GM21619 (cell line): Measurements from ENCODE around the gene SMYD3.

Experiments
- ATAC-seq: cut with Tn5 transposase; IDR thresholded peaks from one replicate; pipeline ENCODE4 v1.9.1; 2021; ENCODE audit not compliant: unreplicated experiment

Gene SMYD3

DNA sequence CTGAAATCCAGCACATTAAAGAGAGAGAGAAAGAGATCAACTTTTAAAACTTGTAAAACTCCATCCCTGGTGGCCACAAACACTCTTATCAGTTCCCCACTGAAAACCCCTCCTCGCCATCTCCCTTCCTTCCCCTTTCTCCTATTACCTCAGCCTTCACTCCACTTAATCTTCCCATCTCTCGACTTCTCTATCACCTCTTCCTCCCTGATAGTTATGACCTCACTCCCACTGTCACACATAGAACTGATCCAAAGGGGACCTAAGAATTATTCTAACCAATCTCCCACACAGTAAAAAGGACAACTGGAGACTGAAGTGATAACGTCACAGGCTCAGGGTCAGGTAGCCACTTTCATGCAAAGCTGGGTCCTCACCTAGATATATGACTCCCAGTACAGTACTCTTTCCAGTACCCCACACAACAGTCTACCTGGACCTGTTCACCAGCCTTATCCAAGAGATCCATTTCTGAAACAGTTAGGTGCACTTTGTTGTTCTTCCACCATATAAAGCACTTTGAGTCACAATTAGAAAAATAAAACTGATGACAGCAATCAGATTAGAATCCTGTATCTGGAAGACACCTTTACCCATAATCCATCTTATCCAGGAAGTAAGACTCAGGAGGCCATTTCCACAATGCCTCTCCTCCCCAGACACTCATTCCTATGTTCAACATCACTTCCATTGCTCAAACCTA, 324.8 kb downstream of the SMYD3 start:
- no peak for ATAC-seq

GRCh38 chr1:246181241-246181640, 325.8 kb downstream of the SMYD3 start:
- ATAC-seq: no peak

- ATAC-seq: no peak
These were observed 327.7 kb downstream of the SMYD3 start for GRCh38 chr1:246179401-246179800.

DNA sequence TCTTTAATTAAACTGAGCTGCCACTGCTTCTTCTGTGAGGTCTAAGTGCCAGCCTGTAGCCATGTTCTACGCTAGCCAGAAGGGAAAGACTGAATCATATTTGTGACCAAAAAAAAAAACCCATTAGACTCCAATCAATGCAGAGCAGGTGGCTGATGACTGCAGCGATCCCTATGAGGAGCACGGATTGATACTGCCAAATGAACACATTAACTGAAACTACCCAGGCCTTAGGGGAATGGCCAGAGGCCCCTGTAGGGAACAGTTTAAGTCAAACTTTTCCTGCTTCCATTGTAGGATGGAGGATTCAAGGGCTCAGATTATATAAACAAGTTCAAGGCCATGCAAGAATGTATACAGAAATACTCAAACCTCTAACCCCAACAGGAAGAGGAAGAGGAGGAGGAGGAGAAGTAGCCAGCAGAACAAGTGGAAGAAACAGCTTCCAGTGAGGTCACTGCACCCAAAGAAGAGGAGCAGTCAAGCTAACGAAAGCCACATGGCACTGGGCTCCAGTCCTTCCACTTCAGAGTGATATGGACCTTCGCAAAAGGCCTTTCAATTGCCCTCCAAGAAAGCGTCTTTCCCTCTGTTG, 328.3 kb downstream of the SMYD3 start:
- ATAC-seq: no peak

- ATAC-seq: no peak
These were observed 330.7 kb downstream of the SMYD3 start for GRCh38 chr1:246176126-246177024.

GRCh38 chr1:246170574-246171261, 336.4 kb downstream of the SMYD3 start:
- ATAC-seq: no peak

GRCh38 chr1:246169486-246169885, 337.6 kb downstream of the SMYD3 start:
- no peak for ATAC-seq

DNA sequence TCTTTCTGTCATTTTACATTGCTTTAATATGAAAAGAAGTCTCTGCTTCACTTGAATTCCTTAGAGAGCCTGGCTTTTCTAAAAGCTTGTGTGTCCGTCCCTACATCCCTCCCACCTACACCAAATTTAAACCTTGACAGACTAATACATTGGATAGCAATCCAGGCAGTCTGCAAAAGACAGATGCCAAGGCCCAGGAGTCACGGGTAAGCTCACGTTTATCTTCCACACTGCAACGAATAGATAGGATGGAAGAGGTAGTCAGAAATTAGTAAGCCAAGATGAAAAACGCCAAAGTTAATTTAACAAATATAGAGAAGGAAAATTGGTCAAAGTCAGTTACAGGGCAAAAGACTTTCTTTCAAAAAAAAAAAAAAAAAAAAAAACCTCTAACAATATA, 338.1 kb downstream of the SMYD3 start:
- ATAC-seq: no peak

- no peak for ATAC-seq
These were observed 340.2 kb downstream of the SMYD3 start for GRCh38 chr1:246166841-246167240.

DNA sequence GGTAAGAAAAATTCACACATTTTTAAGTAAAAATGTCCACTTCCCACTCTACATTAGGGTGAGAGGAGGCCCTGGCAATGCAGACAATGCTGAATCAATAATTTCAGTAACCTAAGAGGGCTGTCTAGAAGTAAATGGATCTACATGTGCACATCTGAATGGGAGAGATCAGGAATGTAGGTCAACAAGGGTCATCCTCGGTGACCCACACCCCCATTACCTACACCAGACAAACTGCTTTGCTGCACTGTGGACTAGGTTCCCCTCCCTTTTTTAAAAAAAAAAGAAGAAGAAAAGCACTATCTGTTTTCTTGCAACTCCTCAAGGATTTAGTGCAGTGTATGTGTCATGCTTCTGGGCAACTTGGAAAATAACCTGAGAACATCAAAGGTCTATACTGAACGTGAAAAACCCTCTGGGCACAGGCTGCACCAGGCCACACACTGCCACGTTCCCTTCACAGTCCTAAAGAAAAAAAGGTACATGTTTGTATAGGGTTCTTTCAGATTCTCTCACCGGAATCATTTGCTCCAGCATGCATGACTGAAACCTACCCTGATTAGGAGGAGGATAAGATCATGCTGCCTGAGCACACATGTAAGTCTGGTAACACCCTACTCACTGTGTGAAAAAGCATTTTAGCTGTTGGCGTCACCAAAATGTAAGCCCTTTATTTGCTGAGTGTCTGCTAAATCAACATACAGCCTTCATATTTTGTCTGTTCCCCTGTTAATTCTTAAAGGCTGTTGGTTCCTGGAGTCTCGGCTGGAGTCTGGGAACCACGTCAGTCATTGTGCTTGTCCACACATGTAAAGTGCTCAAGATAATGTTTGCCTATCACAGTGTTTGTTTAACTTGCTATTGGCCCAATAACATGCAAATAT, 341.0 kb downstream of the SMYD3 start:
- ATAC-seq: no peak

- no peak for ATAC-seq
These were observed 342.3 kb downstream of the SMYD3 start for GRCh38 chr1:246164764-246165163.

DNA sequence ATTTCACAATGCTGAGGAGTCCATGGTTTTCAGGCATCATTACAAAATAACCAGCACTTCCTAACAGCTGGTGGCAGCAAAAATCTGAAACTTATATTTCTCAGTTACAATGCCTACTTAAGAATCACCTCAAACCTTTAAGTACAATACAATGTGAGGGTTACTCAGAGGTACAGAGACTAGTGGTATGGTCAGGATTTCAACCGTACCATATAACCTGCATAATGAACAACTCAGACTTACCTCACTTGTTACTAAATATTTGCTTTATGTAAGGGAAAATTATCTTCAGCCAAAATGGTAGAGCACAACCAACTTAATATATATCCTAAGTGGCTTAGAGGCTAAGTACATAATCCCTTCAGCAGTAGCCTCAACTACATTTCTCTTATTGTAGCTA, 344.5 kb downstream of the SMYD3 start:
- ATAC-seq: no peak

DNA sequence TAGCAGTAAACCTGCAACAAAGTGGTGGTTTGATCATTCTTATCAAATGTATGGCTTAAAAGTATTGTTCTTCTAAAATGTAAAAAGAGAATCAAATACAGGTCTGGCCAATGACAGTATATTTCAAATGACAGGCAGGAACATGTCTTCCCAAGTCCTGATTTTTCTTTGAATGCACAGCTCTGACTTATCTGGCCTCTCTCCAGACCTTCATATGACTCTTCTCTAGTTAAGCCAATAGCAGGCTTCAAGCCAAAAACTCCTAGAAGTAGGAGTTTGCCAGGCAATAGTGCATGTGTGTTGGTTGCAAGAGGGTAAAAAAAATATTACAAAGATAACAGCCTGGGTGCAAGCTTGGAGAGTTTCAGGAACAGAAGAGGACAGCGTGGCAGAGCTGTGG, 345.5 kb downstream of the SMYD3 start:
- no peak for ATAC-seq

GRCh38 chr1:246160905-246161304, 346.2 kb downstream of the SMYD3 start:
- no peak for ATAC-seq

DNA sequence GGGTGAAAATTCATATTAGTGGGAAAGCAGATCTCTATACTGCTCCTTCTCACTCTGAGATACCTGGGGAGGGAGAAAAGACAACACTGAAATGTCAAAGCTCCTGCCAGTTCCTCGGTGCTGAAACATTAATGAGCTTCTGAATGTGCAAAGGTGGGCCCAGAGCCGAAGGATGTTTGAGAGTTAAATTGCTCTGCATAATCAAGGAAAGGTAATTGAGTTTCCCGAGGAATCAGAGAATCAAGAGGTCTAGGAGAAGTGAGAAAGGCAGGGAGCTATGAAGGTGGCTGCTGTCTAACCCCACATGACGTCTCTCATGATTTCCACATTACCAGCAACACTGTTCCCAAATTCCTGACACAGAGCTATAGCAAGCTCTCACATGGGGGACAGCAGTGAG, 346.7 kb downstream of the SMYD3 start:
- ATAC-seq: no peak

DNA sequence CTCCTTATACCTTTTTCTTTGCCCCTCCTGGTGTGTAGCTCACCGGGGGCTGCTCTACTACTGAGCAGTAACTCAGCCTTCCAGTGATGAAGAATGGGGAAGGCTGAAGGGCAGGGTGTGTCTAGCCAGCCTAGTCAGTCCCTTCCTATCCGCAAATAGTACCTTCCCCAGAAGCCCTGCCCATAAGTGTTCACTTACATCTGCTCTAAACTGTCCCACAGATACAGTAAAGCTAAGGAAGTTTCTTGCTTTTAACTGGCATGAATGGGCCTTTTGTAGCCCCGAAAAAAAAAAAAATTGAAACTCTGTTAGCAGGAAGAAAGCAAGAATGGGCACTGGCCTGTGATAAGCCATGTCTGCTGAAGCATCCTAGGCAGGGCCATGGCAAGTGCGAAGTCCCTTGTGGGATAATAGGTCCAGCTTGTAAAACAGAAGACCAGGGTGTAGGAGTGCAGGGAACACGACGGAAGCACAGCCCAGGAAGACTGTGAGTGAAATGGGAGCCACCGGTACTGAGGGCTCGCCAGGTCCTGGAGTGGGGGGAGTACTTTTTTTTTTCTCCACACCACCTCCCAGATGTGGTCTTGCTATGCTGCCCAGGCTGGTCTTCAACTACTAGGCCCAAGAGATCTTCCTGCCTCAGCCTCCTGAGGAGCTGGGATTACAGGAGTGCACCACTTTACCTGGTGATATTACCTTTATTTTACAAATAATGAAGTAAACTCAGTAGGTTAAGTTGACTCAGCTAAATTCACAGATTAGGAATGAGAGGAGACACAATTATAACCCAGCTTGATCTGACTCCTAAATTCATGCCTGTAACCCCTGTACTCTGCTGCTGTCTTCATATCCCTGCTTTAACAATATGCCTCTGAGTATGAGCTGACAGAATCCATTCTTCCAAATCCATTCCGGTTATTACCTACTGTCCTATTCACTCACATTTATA, 347.5 kb downstream of the SMYD3 start:
- no peak for ATAC-seq

- ATAC-seq: no peak
These were observed 348.9 kb downstream of the SMYD3 start for GRCh38 chr1:246158131-246158530.

DNA sequence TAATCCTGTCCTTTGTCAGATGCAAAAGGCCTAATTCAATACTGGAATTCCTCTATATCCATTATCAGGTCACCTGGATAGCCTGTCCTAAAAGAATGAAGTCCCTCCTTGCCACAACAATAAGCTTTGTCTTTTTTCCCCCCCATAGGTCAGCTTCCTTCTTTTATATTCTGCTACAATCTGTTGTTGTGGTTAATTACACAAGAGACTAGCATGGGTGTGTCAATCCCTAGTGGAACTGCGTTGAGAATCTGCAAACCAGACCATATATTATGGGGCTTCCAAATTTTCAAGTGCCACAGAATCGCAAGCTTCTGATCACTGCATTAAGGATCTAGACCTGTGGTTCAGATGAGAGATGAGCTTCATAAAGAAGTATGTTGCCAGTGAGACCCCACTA, 349.6 kb downstream of the SMYD3 start:
- ATAC-seq: no peak

GRCh38 chr1:246156847-246157246, 350.2 kb downstream of the SMYD3 start:
- ATAC-seq: no peak
